Stimulated activated CD4-positive, alpha-beta T cell treated with anti-CD3 and anti-CD28 coated beads, Interleukin-15, amount 100 ng/mL, for 24 hours (primary cell): ENCODE data around the gene ADSS2.

Experiments used
- DNase-seq: peaks from one replicate; pipeline ENCODE4 v3.0.0-alpha.2; 2020

The ADSS2 gene

GRCh38 chr1:244361764-244362473 lies 89.8 kb downstream of the ADSS2 start:
- no peak for DNase-seq
